CD4-positive, CD25-positive, alpha-beta regulatory T cell (primary cell): ENCODE results near the gene SPAG16. TPM values are rescaled to one million over a fixed set of nuclear protein-coding genes. Genes with fewer than 3 reads are reported as not detected.

Source experiments
- ATAC-seq, 2 donors: fragments of 150-1000 bp; cut with Tn5 transposase; one replicate each; pipeline ENCODE4 v1.10.0; 2021; ENCODE audit warnings: low read depth in 2 of 2, moderate number of reproducible peaks in 2 of 2, moderate library complexity in 1 of 2
- DNase-seq, 3 donors: peaks; one replicate each; pipeline versions ENCODE4 v3.0.0 to v3.0.0-alpha.2; 2012 to 2022; ENCODE audit warnings: mixed read lengths in 1 of 3
- H3K27ac ChIP-seq: one replicate; pipeline ENCODE4 v1.7.0; 2013; ENCODE audit warnings: mild to moderate bottlenecking, low read length; ENCODE audit not compliant: insufficient read depth, poor library complexity, severe bottlenecking
- H3K27me3 ChIP-seq: one replicate; pipeline ENCODE4 v1.7.0; 2013; ENCODE audit warnings: low read length; ENCODE audit not compliant: control insufficient read depth, insufficient read depth
- H3K36me3 ChIP-seq: one replicate; pipeline ENCODE4 v1.7.0; 2013; ENCODE audit warnings: mild to moderate bottlenecking, low read length, moderate library complexity; ENCODE audit not compliant: control insufficient read depth, insufficient read depth
- H3K4me1 ChIP-seq: 2 replicates; pipeline ENCODE4 v1.7.0; 2013; ENCODE audit warnings: mild to moderate bottlenecking, low read length; ENCODE audit not compliant: insufficient read depth, control insufficient read depth, poor library complexity, severe bottlenecking
- H3K4me3 ChIP-seq: one replicate; pipeline ENCODE4 v1.7.0; 2013; ENCODE audit warnings: low read depth, mild to moderate bottlenecking, low read length, moderate library complexity
- H3K9me3 ChIP-seq, 2 experiments: 1 replicate in 1 of 2; 2 replicates in 1 of 2; pipeline ENCODE4 v1.7.0; 2013; ENCODE audit warnings: low read length in 2 of 2, mild to moderate bottlenecking in 1 of 2, moderate library complexity in 1 of 2; ENCODE audit not compliant: control insufficient read depth in 2 of 2
- H3K27ac Mint-ChIP-seq, 3 donors: one replicate each; pipeline ENCODE4 v1.8.0; 2020 to 2022; ENCODE audit warnings: mild to moderate bottlenecking in 3 of 3, mixed read lengths in 3 of 3, moderate library complexity in 2 of 3
- H3K27me3 Mint-ChIP-seq: one replicate; pipeline ENCODE4 v1.8.0; 2022; ENCODE audit warnings: mild to moderate bottlenecking, mixed read lengths
- H3K36me3 Mint-ChIP-seq: one replicate; pipeline ENCODE4 v1.8.0; 2020; ENCODE audit warnings: mixed read lengths
- H3K4me1 Mint-ChIP-seq, 4 donors: one replicate each; pipeline ENCODE4 v1.8.0; 2020 to 2022; ENCODE audit warnings: mixed read lengths in 4 of 4, mild to moderate bottlenecking in 1 of 4
- H3K4me3 Mint-ChIP-seq, 4 donors: one replicate each; pipeline ENCODE4 v1.8.0; 2020 to 2022; ENCODE audit warnings: mild to moderate bottlenecking in 4 of 4, mixed read lengths in 4 of 4, moderate library complexity in 3 of 4
- H3K9me3 Mint-ChIP-seq, 7 donors: one replicate each; pipeline ENCODE4 v1.8.0; 2020 to 2022; ENCODE audit warnings: mixed read lengths in 7 of 7, mild to moderate bottlenecking in 3 of 7, moderate library complexity in 2 of 7
- polyA plus RNA-seq, 4 donors: library from polyadenylated mRNA; unstranded; fragments of 300-500 nt; fragmentation: Illumina TruSeq; gene quantifications; one replicate each; pipeline ENCODE4 v1.2.3, GENCODE V29; 2021
- total RNA-seq: library from RNA; stranded (reverse); gene quantifications from one replicate; pipeline ENCODE4 v1.2.3, GENCODE V29; 2022

The SPAG16 gene
- total and polyA plus RNA-seq, 5 donors from 2014 or later, result 7.7 to 21.1 (median 19.4) TPM

DNA sequence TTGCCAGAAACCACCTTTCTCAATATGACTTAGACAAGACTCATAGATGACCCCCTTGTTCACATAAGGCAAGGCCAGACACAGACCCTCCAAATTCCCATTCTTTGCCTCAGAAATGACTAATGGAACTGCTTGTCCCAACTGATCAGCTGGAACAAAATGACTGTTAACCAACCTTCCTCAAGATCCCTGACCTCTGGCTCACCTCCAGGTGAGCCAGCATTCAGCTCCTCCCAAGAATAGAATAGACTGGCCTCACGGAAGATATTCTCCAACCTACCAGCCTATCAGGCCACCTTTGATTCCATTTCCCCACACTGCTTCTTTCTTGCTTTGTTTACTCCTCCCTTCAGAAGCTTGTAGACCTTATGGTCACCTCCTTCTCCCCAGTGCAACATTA is 930.8 kb downstream of the SPAG16 start:
- no peak overlapping the region for H3K4me3 ChIP-seq
- peaks cover 0 to 4% (median 0%) of the 10 kb centered on the region in 7 donors for H3K9me3 Mint-ChIP-seq
- H3K27ac ChIP-seq, result no peak overlapping the region
- no peak overlapping the region for H3K27ac Mint-ChIP-seq
- H3K36me3 ChIP-seq, result no peaks in the 10 kb centered on the region
- ATAC-seq, result no peak
- no peak for DNase-seq
- H3K4me1 Mint-ChIP-seq, result no peaks in the 10 kb centered on the region
- H3K4me1 ChIP-seq, result no peaks in the 10 kb centered on the region
- no peaks in the 10 kb centered on the region for H3K27me3 Mint-ChIP-seq
- no peaks in the 10 kb centered on the region for H3K27me3 ChIP-seq
- H3K9me3 ChIP-seq, result no peaks in the 10 kb centered on the region
- no peaks in the 10 kb centered on the region for H3K36me3 Mint-ChIP-seq
- no peak overlapping the region for H3K4me3 Mint-ChIP-seq

DNA sequence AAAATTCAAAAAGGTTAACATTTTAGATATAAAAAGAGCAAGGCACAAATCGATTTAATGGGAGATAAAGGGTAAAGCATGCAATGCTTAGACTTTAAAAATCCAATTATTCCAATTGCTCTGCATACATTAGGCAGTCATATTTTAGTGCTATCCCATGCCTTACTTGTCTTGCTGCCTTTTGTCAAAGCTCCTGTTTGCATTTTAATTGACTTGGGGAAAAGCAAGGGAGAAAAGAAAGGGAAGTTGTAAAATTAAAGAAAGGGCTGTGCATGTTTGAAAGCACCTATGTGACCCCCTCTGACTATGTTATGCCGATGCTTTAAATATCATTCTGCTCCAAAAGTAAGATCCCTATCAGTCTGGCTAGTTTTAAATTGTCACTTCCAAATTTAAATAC is 932.9 kb downstream of the SPAG16 start:
- Mint-ChIP-seq H3K9me3 (peaks cover 0 to 4% (median 0%) of the 10 kb centered on the region in 7 donors), H3K4me3 (no peak overlapping the region), H3K36me3 (no peaks in the 10 kb centered on the region), H3K27ac (no peak overlapping the region), H3K27me3 (no peaks in the 10 kb centered on the region), H3K4me1 (no peaks in the 10 kb centered on the region)
- Histone ChIP-seq H3K4me3 (no peak overlapping the region), H3K27me3 (no peaks in the 10 kb centered on the region), H3K4me1 (no peaks in the 10 kb centered on the region), H3K9me3 (no peaks in the 10 kb centered on the region), H3K36me3 (no peaks in the 10 kb centered on the region), H3K27ac (no peak overlapping the region)
- no peak for DNase-seq
- ATAC-seq, result no peak

DNA sequence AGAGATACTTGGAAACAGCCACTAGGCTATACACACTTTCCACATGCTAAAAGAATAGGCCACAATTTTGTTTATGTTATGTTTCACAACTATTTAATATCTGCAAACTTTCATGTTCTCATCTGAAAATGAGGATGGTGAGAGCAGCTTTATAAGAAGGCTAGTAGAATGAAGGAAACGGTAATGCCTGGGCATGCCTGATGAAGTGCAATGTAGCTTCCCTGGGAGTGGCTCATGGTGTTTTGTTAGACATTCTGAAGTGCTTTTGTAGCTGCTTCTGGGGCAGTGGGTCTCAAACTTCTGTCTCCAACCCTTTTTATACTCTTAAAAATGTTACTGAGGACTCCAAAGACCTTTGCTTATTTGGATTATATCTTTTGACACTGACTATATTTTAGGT is 933.3 kb downstream of the SPAG16 start:
- H3K4me1 ChIP-seq, result no peaks in the 10 kb centered on the region
- no peaks in the 10 kb centered on the region for H3K36me3 ChIP-seq
- no peak overlapping the region for H3K4me3 ChIP-seq
- no peaks in the 10 kb centered on the region for H3K9me3 ChIP-seq
- no peak for ATAC-seq
- Mint-ChIP-seq H3K9me3 (peaks cover 0 to 4% (median 0%) of the 10 kb centered on the region in 7 donors), H3K27ac (no peak overlapping the region), H3K36me3 (no peaks in the 10 kb centered on the region), H3K4me1 (no peaks in the 10 kb centered on the region), H3K27me3 (no peaks in the 10 kb centered on the region), H3K4me3 (no peak overlapping the region)
- no peaks in the 10 kb centered on the region for H3K27me3 ChIP-seq
- DNase-seq, result no peak
- no peak overlapping the region for H3K27ac ChIP-seq

DNA sequence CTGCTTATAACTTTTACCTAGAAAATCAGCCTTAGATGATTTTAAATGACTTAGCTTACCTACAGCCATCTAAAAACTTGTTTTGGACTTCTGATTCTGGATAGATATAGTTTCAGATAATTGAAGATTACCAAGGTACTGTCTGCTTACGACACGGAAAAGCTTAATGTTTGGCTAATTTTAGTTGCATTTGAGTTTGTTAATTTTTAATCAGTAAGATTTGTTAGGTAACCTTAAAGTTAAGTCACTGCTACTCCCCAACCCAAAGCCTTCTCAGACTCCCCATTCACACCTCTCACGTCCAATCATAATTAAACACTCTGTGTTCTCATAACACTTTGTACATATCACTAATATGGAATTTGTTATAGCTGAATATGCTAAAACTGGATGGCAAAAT is 936.0 kb downstream of the SPAG16 start:
- H3K9me3 Mint-ChIP-seq, result peaks cover 0 to 4% (median 0%) of the 10 kb centered on the region in 7 donors
- Histone ChIP-seq H3K27me3 (no peaks in the 10 kb centered on the region), H3K36me3 (no peaks in the 10 kb centered on the region), H3K9me3 (no peaks in the 10 kb centered on the region), H3K4me3 (no peak overlapping the region), H3K4me1 (no peaks in the 10 kb centered on the region), H3K27ac (no peak overlapping the region)
- H3K4me3 Mint-ChIP-seq, result no peak overlapping the region
- H3K4me1 Mint-ChIP-seq, result no peaks in the 10 kb centered on the region
- ATAC-seq (no peak), DNase-seq (no peak)
- H3K27me3 Mint-ChIP-seq, result no peaks in the 10 kb centered on the region
- no peaks in the 10 kb centered on the region for H3K36me3 Mint-ChIP-seq
- H3K27ac Mint-ChIP-seq, result no peak overlapping the region

DNA sequence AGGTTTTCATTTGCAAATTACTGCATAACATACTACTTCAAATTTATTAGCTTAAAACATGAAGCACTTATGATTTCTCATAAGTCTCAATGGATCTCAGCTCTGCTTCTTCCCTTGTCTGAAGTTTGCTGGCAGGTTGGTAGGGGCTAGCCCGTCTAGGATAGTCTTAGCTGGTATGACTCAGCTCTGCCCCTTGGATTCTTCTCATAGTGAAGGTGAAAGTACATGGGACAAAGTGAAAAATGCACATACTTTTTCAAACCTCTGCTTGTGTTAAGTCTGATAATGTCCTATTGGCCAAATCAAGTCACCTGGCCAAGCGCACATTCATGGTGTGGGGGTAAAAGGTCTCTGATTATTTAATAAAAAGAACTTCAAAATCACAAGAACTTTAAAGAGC is 941.8 kb downstream of the SPAG16 start:
- H3K4me3 Mint-ChIP-seq, result peak overlapping the region in 1 of 4 donors; percentile 11
- no peaks in the 10 kb centered on the region for H3K4me1 Mint-ChIP-seq
- Histone ChIP-seq H3K4me1 (no peaks in the 10 kb centered on the region), H3K27ac (no peak overlapping the region), H3K36me3 (no peaks in the 10 kb centered on the region), H3K9me3 (no peaks in the 10 kb centered on the region), H3K4me3 (no peak overlapping the region), H3K27me3 (no peaks in the 10 kb centered on the region)
- H3K9me3 Mint-ChIP-seq, result peaks cover 0 to 3% (median 0%) of the 10 kb centered on the region in 7 donors
- H3K36me3 Mint-ChIP-seq, result no peaks in the 10 kb centered on the region
- DNase-seq, result no peak
- H3K27ac Mint-ChIP-seq, result no peak overlapping the region
- no peak for ATAC-seq
- H3K27me3 Mint-ChIP-seq, result no peaks in the 10 kb centered on the region

DNA sequence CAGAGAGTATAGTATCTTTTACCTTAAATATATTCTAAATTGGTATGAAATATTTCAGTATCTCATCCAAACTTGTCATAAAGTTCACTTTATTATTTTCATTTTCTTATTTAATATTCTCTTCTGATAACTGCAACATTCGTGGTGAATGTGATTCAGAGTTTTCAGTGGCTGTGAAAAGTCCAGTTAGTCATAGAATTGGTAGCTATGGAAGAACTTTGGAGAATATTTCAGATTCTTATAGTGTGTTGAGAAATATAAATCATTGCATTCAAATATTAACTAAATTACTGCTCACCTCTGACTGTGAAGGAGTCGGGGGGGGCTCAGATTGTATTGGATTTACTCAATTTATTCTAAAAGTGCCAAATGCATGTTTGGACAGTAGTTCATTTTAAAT is 948.0 kb downstream of the SPAG16 start:
- H3K4me3 Mint-ChIP-seq, result no peak overlapping the region
- ATAC-seq (no peak), DNase-seq (no peak)
- H3K4me1 Mint-ChIP-seq, result no peaks in the 10 kb centered on the region
- Histone ChIP-seq H3K27ac (no peak overlapping the region), H3K27me3 (no peaks in the 10 kb centered on the region), H3K4me3 (no peak overlapping the region), H3K9me3 (no peaks in the 10 kb centered on the region), H3K36me3 (no peaks in the 10 kb centered on the region), H3K4me1 (no peaks in the 10 kb centered on the region)
- H3K27me3 Mint-ChIP-seq, result no peaks in the 10 kb centered on the region
- no peak overlapping the region for H3K27ac Mint-ChIP-seq
- peaks cover 0 to 4% (median 2%) of the 10 kb centered on the region in 7 donors for H3K9me3 Mint-ChIP-seq
- H3K36me3 Mint-ChIP-seq, result no peaks in the 10 kb centered on the region

DNA sequence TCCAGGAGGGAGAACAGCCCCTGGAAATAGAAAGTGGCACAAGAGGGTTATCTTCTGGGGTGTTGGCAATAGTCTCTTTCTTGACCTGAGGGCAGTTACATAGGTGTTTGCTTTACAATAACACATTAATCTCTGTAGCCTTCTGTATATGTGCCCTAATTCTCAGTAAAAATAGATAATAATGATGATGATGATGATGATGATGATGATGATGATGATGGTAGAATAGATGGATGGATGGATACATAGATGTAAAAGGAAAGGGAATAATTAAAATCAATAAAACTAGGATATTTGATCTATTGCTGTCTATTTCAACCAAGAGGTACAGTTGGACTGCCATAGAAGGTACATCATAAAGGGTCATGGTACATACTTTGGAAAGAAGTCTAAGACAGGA is 948.9 kb downstream of the SPAG16 start:
- Histone ChIP-seq H3K4me3 (no peak overlapping the region), H3K27me3 (no peaks in the 10 kb centered on the region), H3K27ac (no peak overlapping the region), H3K36me3 (no peaks in the 10 kb centered on the region), H3K9me3 (no peaks in the 10 kb centered on the region), H3K4me1 (no peaks in the 10 kb centered on the region)
- no peaks in the 10 kb centered on the region for H3K36me3 Mint-ChIP-seq
- peaks cover 0 to 4% (median 2%) of the 10 kb centered on the region in 7 donors for H3K9me3 Mint-ChIP-seq
- no peaks in the 10 kb centered on the region for H3K27me3 Mint-ChIP-seq
- H3K4me1 Mint-ChIP-seq, result no peaks in the 10 kb centered on the region
- ATAC-seq (no peak), DNase-seq (no peak)
- no peak overlapping the region for H3K4me3 Mint-ChIP-seq
- H3K27ac Mint-ChIP-seq, result no peak overlapping the region

DNA sequence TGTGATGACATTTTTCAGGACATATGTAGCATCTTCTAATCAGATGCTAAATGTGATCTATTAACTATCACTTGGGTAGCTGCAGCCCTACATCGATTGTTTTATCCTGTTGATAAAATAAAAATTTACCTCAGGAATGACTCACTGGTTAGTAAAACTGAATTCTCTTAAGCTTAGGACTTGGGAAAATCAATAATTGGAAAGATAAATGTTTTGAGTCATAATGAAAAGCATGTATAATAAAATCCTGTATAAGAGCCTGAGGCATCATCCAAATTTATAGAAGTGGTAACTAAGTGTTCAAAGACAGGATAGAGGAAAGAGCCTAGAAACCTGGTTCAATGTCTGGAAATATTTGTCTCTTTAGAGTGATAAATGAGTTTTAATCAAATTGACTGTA is 958.5 kb downstream of the SPAG16 start:
- no peaks in the 10 kb centered on the region for H3K36me3 ChIP-seq
- no peaks in the 10 kb centered on the region for H3K9me3 ChIP-seq
- no peak overlapping the region for H3K4me3 ChIP-seq
- Mint-ChIP-seq H3K4me1 (no peaks in the 10 kb centered on the region), H3K36me3 (no peaks in the 10 kb centered on the region), H3K9me3 (peaks cover 0 to 3% (median 0%) of the 10 kb centered on the region in 7 donors), H3K27me3 (no peaks in the 10 kb centered on the region), H3K4me3 (no peak overlapping the region), H3K27ac (no peak overlapping the region)
- DNase-seq, result no peak
- H3K27me3 ChIP-seq, result no peaks in the 10 kb centered on the region
- no peak for ATAC-seq
- no peaks in the 10 kb centered on the region for H3K4me1 ChIP-seq
- no peak overlapping the region for H3K27ac ChIP-seq
